Hepatocyte (in vitro differentiated cells): ENCODE measurements around the gene FANCL. TPM values are rescaled to one million over a fixed set of nuclear protein-coding genes. Genes with fewer than 3 reads are reported as not detected.
"Not testable (repeated sequence)": the region's sequence is repeated elsewhere in the genome, so short reads cannot be mapped to it uniquely, and the experiment has no call there.

ENCODE experiments used
- DNase-seq: peaks from one replicate; pipeline ENCODE4 v3.0.0-alpha.2; 2016; ENCODE audit warnings: low spot score
- H2AFZ ChIP-seq: fragments of 200-600 bp; sonication (generic); 2 replicates; pipeline ENCODE4 v1.6.0; 2016; ENCODE audit warnings: antibody characterized with exemption, mild to moderate bottlenecking
- H3K27ac ChIP-seq: fragments of 200-600 bp; sonication (generic); 2 replicates; pipeline ENCODE4 v1.5.1; 2016; ENCODE audit warnings: mild to moderate bottlenecking
- H3K27me3 ChIP-seq: fragments of 200-600 bp; sonication (generic); 2 replicates; pipeline ENCODE4 v1.6.1; 2016
- H3K36me3 ChIP-seq: fragments of 200-600 bp; sonication (generic); replicated peaks from 2 replicates; pipeline ENCODE4 v1.5.1; 2016; ENCODE audit warnings: low read depth; ENCODE audit not compliant: insufficient read depth
- H3K4me1 ChIP-seq: fragments of 200-600 bp; sonication (generic); 2 replicates; pipeline ENCODE4 v1.5.1; 2016; ENCODE audit warnings: mild to moderate bottlenecking, moderate library complexity; ENCODE audit not compliant: insufficient read depth
- H3K4me2 ChIP-seq: fragments of 200-600 bp; sonication (generic); 2 replicates; pipeline ENCODE4 v1.6.0; 2016
- H3K4me3 ChIP-seq: fragments of 200-600 bp; sonication (generic); 2 replicates; pipeline ENCODE4 v1.5.1; 2016; ENCODE audit warnings: mild to moderate bottlenecking
- H3K79me2 ChIP-seq: fragments of 200-600 bp; sonication (generic); 2 replicates; pipeline ENCODE4 v1.6.0; 2017; ENCODE audit warnings: mild to moderate bottlenecking
- H3K9me2 ChIP-seq: fragments of 200-600 bp; sonication (generic); replicated peaks from 2 replicates; pipeline ENCODE4 v1.6.0; 2017; ENCODE audit warnings: mild to moderate bottlenecking; ENCODE audit not compliant: insufficient read depth
- H3K9me3 ChIP-seq: fragments of 200-600 bp; sonication (generic); 2 replicates; pipeline ENCODE4 v1.5.1; 2016; ENCODE audit warnings: low read depth, mild to moderate bottlenecking
- H4K20me1 ChIP-seq: fragments of 200-600 bp; sonication (generic); 2 replicates; pipeline ENCODE4 v1.6.0; 2016; ENCODE audit warnings: mild to moderate bottlenecking; ENCODE audit not compliant: insufficient read depth, poor library complexity, severe bottlenecking
- EZH2 ChIP-seq: fragments of 200-600 bp; sonication (generic); IDR thresholded peaks from 2 replicates; pipeline ENCODE4 v1.6.1; 2016; ENCODE audit warnings: antibody characterized with exemption, mild to moderate bottlenecking, borderline replicate concordance
- EZH2phosphoT487 ChIP-seq: fragments of 200-600 bp; sonication (generic); IDR thresholded peaks from one replicate; pipeline ENCODE4 v1.6.1; 2018; ENCODE audit warnings: antibody characterized with exemption, mild to moderate bottlenecking, low read depth, moderate library complexity; ENCODE audit not compliant: unreplicated experiment, severe bottlenecking
- WGBS: methylation state at CpG from one replicate; pipeline ENCODE4 v1.1.6; 2016; ENCODE audit warnings: low lambda C conversion rate; ENCODE audit errors: missing lambda C conversion rate; 5-methylcytosine and 5-hydroxymethylcytosine counted together
- polyA plus RNA-seq: library from polyadenylated mRNA; unstranded; fragments of >200 nt; fragmentation: Nextera tagmentation; extraction: Ambion mirVana; gene quantifications from 2 replicates; pipeline ENCODE4 v1.2.1, GENCODE V29; 2016
- total RNA-seq: library from RNA; depleted of rRNA; stranded (reverse); fragments of >200 nt; gene quantifications from 2 replicates; pipeline ENCODE4 v1.2.3, GENCODE V29; 2014
- TF ChIP-seq, protein P1 (sequence below): fragments of 200-600 bp; sonication (generic); IDR thresholded peaks from 2 replicates; pipeline ENCODE4 v1.5.1; 2016; ENCODE audit warnings: antibody characterized with exemption, mild to moderate bottlenecking; ENCODE audit not compliant: poor library complexity

Gene FANCL
- total and polyA plus RNA-seq, 2 experiments from 2014 or later, result 20.8 to 32.7 TPM

DNA sequence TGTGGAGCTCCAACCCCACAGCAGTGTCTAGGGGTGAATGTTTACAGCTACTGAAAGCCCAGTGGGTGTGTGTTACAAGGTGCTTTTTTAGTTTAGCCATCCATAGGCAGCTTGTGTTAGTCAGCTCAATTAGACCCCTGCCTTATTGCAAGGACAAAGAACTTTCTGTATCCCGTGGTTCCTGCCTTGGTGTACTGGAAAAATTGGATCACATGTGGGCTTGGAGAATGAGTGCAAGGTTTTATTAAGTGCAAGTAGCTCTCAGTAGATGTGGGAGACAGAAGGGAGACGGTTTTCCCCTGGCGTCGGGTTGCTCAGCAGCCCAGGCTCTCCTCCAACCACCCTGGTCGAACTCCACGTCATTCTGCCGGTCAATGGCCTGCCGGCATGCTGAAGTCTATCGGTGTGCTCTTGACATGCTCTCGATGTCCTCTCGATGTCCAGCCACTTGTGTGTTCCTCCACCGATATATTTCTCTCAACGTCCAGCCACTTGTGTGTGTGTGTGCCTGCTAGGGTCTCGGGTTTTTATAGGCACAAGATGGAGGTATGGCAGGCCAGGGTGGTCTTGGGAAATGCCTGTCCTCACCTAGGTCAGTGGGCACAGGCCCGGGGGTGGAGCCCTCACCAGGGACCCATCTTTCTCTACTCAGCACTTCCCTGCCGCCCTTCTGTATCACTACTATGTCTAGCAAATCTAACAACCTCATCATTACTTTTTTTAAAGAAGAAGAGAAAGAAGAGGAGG is 13.8 kb downstream of the FANCL start:
- no peaks in the 10 kb centered on the region for H3K36me3 ChIP-seq
- no peak for DNase-seq
- H3K27ac ChIP-seq, result no peak overlapping the region
- H3K9me3 ChIP-seq, result no peaks in the 10 kb centered on the region
- H3K4me2 ChIP-seq, result no peak overlapping the region
- no peaks in the 10 kb centered on the region for H3K27me3 ChIP-seq
- no peak overlapping the region for H2AFZ ChIP-seq
- H3K4me1 ChIP-seq, result no peaks in the 10 kb centered on the region
- peaks cover 17% of the 10 kb centered on the region for H3K79me2 ChIP-seq
- TF ChIP-seq, protein P1, sequence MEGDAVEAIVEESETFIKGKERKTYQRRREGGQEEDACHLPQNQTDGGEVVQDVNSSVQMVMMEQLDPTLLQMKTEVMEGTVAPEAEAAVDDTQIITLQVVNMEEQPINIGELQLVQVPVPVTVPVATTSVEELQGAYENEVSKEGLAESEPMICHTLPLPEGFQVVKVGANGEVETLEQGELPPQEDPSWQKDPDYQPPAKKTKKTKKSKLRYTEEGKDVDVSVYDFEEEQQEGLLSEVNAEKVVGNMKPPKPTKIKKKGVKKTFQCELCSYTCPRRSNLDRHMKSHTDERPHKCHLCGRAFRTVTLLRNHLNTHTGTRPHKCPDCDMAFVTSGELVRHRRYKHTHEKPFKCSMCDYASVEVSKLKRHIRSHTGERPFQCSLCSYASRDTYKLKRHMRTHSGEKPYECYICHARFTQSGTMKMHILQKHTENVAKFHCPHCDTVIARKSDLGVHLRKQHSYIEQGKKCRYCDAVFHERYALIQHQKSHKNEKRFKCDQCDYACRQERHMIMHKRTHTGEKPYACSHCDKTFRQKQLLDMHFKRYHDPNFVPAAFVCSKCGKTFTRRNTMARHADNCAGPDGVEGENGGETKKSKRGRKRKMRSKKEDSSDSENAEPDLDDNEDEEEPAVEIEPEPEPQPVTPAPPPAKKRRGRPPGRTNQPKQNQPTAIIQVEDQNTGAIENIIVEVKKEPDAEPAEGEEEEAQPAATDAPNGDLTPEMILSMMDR, result no peak
- TF ChIP-seq EZH2 (no peak), EZH2phosphoT487 (no peak)
- no peaks in the 10 kb centered on the region for H4K20me1 ChIP-seq
- 96% methylated on average over 16 of the region's 16 CpGs for WGBS
- H3K4me3 ChIP-seq, result no peak overlapping the region
- H3K9me2 ChIP-seq, result no peaks in the 10 kb centered on the region

DNA sequence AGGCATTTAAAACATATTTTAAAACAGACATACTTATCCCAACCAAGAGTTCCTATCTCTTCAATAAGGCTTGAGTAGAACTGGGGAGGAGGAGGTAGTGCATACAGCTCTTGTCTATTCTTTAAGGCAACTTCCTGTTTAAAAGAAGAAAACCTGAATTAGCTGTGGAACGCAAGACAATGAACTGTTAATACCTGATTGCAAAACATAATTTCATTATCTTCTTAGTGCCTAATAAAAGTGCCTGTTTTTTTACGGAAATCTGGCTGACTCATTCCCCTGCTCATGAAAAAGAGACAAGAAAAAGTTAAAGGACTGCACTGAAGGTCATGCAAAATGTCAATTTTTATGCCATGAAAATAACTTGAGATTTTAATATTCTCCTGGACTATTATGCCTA is 19.2 kb downstream of the FANCL start:
- no peak overlapping the region for H2AFZ ChIP-seq
- H3K4me1 ChIP-seq, result no peaks in the 10 kb centered on the region
- no peak overlapping the region for H3K4me3 ChIP-seq

DNA sequence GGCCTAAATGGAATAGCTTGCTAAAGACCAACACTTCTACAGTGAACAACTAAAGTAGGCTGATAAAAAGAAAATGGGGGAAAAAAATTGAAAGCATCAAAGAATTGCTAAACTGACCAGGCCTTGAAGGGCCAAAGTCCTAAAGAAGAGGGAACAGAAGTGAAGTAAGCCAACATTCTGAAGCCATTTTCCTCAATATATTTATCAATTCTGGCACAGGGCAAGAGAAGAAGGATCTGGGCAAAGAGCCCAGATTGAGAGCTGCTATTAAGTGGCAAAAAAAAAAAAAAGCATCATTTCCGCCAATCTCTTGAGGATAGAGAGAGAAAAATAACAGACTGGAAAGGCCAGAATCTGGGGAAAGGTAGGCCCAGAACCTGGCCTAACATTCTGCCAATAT is 25.7 kb downstream of the FANCL start:
- Histone ChIP-seq H3K79me2 (no peaks in the 10 kb centered on the region), H3K4me3 (no peak overlapping the region), H3K4me1 (no peaks in the 10 kb centered on the region), H2AFZ (no peak overlapping the region), H3K9me3 (no peaks in the 10 kb centered on the region), H4K20me1 (no peaks in the 10 kb centered on the region), H3K27ac (no peak overlapping the region), H3K36me3 (no peaks in the 10 kb centered on the region), H3K4me2 (no peak overlapping the region), H3K27me3 (no peaks in the 10 kb centered on the region), H3K9me2 (no peaks in the 10 kb centered on the region)
- TF ChIP-seq EZH2 (no peak), EZH2phosphoT487 (no peak)
- TF ChIP-seq, protein P1, result no peak
- 81% methylated on average over 1 of the region's 1 CpG for WGBS
- no peak for DNase-seq

More for the DNA sequence above, 19.2 kb downstream of the FANCL start:
- Histone ChIP-seq H3K79me2 (no peaks in the 10 kb centered on the region), H3K27me3 (no peaks in the 10 kb centered on the region), H4K20me1 (no peaks in the 10 kb centered on the region), H3K4me2 (no peak overlapping the region), H3K9me3 (no peaks in the 10 kb centered on the region), H3K36me3 (no peaks in the 10 kb centered on the region), H3K9me2 (no peaks in the 10 kb centered on the region), H3K27ac (no peak overlapping the region)
- DNase-seq, result no peak
- TF ChIP-seq, protein P1, result no peak
- WGBS, result 51% methylated on average over 2 of the region's 2 CpGs

DNA sequence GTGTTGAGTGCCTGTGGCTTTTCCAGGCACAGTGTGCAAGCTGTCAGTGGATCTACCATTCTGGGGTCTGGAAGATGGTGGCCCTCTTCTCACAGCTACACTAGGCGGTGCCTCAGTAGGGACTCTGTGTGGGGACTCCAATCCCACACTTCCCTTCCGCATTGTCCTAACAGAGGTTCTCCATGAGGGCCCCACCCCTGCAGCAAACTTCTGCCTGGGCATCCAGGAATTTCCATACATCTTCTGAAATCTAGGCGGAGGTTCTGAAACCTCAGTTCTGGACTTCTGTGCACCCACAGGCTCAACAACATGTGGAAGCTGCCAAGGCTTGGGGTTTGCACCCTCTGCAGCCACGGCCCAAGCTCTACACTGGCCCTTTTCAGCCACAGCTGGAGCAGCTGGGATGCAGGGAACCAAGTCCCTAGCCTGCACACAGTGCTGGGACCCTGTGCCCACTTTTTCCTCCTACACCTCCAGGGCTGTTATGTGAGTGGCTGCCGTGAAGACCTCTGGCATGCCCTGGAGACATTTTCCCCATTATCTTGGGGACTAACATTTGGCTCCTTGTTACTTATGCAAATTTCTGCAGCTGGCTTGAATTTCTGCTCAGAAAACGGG is 30.1 kb downstream of the FANCL start:
- not testable (repeated sequence) for H3K27ac ChIP-seq, H3K4me1 ChIP-seq, H3K27me3 ChIP-seq, H3K9me2 ChIP-seq, H3K4me3 ChIP-seq, H2AFZ ChIP-seq, H3K36me3 ChIP-seq, H3K9me3 ChIP-seq, H3K79me2 ChIP-seq, H3K4me2 ChIP-seq, H4K20me1 ChIP-seq, DNase-seq
- WGBS, result 97% methylated on average over 6 of the region's 6 CpGs
